ENCODE measurements around the gene SCOC. TPM values are rescaled to one million over a fixed set of nuclear protein-coding genes. Genes with fewer than 3 reads are reported as not detected.

The SCOC gene
- total and polyA plus RNA-seq, 9 of the 15 experiments (the other 6 are each of a cell fraction or from before 2014, with no cell fraction given): 16.8 to 110 (median 46.7) TPM

DNA sequence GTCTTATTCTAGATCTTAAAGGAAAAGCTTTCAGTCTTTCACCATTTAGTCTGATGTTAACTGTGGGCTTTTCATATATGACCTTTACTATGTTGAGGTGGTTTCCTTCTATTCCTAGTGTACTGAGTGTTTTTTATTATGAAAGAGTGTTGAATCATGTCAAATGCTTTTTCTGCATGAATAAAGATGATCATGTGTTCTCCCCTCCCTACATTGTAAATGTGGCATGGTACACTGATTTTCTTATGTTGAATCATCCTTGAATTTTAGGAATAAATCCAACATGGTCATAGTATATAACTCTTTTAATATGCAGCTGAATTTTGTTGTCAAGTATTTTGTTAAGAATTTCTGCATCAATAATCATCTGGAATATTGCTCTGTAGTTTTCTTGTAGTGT, 49.7 kb downstream of the SCOC start:
- intact Hi-C loops (cut with micrococcal nuclease) (no loop called here), in situ Hi-C loops (cut with MboI) (no loop called here)
- no peak for ATAC-seq
- Histone ChIP-seq H3K4me3 (no peak overlapping the region), H4K20me1 (replicated peaks; ENCODE audit: control insufficient read depth, insufficient read depth, low read length) (no peaks in the 10 kb centered on the region), H3K4me1 (replicated peaks in 1 of 2; ENCODE audit: control insufficient read depth in 2 of 2, insufficient read depth in 2 of 2, low read length in 2 of 2) (peaks cover 4 to 13% of the 10 kb centered on the region in 2 experiments; a peak in 4 of 5 replicates), H2AFZ (ENCODE audit: low read depth, low read length) (no peak overlapping the region), H3K9ac (ENCODE audit: insufficient read depth in 1 of 2, low read depth in 2 of 2, low read length in 2 of 2) (no peak overlapping the region), H3K27ac (ENCODE audit: extremely low read depth, low read depth, low read length) (no peak overlapping the region), H3K4me2 (ENCODE audit: insufficient read depth, low read length) (no peak overlapping the region), H3K27me3 (ENCODE audit: control insufficient read depth in 2 of 2, insufficient read depth in 2 of 2, low read length in 2 of 2) (no peaks in the 10 kb centered on the region), H3K9me1 (ENCODE audit: control insufficient read depth, insufficient read depth, low read length) (no peaks in the 10 kb centered on the region), H3K79me2 (ENCODE audit: control insufficient read depth, insufficient read depth, low read length) (no peaks in the 10 kb centered on the region), H3K36me3 (ENCODE audit: control insufficient read depth, insufficient read depth, low read length) (no peaks in the 10 kb centered on the region), H3K9me3 (replicated peaks; ENCODE audit: control insufficient read depth, insufficient read depth, low read depth, low read length) (no peaks in the 10 kb centered on the region; the same call in 1 of the 2 replicates)
- ChIA-PET POLR2A (no interaction called here), CTCF (ENCODE audit: low intra/inter-chr PET ratio) (no interaction called here)
- DNase-seq (ENCODE audit: extremely low read depth in 1 of 4, low spot score in 3 of 4): no peak
- no TSS peak for BruUV-seq (replicated peaks)
- no peak for FAIRE-seq
- TF ChIP-seq, protein P1, sequence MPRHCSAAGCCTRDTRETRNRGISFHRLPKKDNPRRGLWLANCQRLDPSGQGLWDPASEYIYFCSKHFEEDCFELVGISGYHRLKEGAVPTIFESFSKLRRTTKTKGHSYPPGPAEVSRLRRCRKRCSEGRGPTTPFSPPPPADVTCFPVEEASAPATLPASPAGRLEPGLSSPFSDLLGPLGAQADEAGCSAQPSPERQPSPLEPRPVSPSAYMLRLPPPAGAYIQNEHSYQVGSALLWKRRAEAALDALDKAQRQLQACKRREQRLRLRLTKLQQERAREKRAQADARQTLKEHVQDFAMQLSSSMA (CRISPR knock-in tag; IDR thresholded peaks at IDR 0.05): no peak
- TF ChIP-seq, protein P2, sequence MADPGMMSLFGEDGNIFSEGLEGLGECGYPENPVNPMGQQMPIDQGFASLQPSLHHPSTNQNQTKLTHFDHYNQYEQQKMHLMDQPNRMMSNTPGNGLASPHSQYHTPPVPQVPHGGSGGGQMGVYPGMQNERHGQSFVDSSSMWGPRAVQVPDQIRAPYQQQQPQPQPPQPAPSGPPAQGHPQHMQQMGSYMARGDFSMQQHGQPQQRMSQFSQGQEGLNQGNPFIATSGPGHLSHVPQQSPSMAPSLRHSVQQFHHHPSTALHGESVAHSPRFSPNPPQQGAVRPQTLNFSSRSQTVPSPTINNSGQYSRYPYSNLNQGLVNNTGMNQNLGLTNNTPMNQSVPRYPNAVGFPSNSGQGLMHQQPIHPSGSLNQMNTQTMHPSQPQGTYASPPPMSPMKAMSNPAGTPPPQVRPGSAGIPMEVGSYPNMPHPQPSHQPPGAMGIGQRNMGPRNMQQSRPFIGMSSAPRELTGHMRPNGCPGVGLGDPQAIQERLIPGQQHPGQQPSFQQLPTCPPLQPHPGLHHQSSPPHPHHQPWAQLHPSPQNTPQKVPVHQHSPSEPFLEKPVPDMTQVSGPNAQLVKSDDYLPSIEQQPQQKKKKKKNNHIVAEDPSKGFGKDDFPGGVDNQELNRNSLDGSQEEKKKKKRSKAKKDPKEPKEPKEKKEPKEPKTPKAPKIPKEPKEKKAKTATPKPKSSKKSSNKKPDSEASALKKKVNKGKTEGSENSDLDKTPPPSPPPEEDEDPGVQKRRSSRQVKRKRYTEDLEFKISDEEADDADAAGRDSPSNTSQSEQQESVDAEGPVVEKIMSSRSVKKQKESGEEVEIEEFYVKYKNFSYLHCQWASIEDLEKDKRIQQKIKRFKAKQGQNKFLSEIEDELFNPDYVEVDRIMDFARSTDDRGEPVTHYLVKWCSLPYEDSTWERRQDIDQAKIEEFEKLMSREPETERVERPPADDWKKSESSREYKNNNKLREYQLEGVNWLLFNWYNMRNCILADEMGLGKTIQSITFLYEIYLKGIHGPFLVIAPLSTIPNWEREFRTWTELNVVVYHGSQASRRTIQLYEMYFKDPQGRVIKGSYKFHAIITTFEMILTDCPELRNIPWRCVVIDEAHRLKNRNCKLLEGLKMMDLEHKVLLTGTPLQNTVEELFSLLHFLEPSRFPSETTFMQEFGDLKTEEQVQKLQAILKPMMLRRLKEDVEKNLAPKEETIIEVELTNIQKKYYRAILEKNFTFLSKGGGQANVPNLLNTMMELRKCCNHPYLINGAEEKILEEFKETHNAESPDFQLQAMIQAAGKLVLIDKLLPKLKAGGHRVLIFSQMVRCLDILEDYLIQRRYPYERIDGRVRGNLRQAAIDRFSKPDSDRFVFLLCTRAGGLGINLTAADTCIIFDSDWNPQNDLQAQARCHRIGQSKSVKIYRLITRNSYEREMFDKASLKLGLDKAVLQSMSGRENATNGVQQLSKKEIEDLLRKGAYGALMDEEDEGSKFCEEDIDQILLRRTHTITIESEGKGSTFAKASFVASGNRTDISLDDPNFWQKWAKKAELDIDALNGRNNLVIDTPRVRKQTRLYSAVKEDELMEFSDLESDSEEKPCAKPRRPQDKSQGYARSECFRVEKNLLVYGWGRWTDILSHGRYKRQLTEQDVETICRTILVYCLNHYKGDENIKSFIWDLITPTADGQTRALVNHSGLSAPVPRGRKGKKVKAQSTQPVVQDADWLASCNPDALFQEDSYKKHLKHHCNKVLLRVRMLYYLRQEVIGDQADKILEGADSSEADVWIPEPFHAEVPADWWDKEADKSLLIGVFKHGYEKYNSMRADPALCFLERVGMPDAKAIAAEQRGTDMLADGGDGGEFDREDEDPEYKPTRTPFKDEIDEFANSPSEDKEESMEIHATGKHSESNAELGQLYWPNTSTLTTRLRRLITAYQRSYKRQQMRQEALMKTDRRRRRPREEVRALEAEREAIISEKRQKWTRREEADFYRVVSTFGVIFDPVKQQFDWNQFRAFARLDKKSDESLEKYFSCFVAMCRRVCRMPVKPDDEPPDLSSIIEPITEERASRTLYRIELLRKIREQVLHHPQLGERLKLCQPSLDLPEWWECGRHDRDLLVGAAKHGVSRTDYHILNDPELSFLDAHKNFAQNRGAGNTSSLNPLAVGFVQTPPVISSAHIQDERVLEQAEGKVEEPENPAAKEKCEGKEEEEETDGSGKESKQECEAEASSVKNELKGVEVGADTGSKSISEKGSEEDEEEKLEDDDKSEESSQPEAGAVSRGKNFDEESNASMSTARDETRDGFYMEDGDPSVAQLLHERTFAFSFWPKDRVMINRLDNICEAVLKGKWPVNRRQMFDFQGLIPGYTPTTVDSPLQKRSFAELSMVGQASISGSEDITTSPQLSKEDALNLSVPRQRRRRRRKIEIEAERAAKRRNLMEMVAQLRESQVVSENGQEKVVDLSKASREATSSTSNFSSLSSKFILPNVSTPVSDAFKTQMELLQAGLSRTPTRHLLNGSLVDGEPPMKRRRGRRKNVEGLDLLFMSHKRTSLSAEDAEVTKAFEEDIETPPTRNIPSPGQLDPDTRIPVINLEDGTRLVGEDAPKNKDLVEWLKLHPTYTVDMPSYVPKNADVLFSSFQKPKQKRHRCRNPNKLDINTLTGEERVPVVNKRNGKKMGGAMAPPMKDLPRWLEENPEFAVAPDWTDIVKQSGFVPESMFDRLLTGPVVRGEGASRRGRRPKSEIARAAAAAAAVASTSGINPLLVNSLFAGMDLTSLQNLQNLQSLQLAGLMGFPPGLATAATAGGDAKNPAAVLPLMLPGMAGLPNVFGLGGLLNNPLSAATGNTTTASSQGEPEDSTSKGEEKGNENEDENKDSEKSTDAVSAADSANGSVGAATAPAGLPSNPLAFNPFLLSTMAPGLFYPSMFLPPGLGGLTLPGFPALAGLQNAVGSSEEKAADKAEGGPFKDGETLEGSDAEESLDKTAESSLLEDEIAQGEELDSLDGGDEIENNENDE (IDR thresholded peaks at IDR 0.05; ENCODE audit: low read depth, low read length): no peak
- TF ChIP-seq ZNF140 (CRISPR knock-in tag; IDR thresholded peaks at IDR 0.05): no peak
- no peak for TF ChIP-seq CBX8 (IDR thresholded peaks at IDR 0.05; ENCODE audit: borderline replicate concordance, extremely low read depth, low read depth, low read length, poor library complexity, severe bottlenecking)
- TF ChIP-seq BRF1 (IDR thresholded peaks at IDR 0.05; ENCODE audit: borderline replicate concordance, extremely low read depth, insufficient read length): no peak
- TF ChIP-seq, protein P3, sequence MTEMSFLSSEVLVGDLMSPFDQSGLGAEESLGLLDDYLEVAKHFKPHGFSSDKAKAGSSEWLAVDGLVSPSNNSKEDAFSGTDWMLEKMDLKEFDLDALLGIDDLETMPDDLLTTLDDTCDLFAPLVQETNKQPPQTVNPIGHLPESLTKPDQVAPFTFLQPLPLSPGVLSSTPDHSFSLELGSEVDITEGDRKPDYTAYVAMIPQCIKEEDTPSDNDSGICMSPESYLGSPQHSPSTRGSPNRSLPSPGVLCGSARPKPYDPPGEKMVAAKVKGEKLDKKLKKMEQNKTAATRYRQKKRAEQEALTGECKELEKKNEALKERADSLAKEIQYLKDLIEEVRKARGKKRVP (CRISPR knock-in tag; IDR thresholded peaks at IDR 0.05): no peak
- TF ChIP-seq GTF2A2 (tag; IDR thresholded peaks at IDR 0.05): no peak
- TF ChIP-seq NR2C2 (CRISPR knock-in tag; IDR thresholded peaks at IDR 0.05): no peak
- no peak for TF ChIP-seq NR2C2 (tag; IDR thresholded peaks at IDR 0.05)
- no peak for TF ChIP-seq PTRF (tag; IDR thresholded peaks at IDR 0.05)
